Right cardiac atrium (tissue), 5 donors: ENCODE data around the gene CTAGE8. TPM values are rescaled to one million over a fixed set of nuclear protein-coding genes. Genes with fewer than 3 reads are reported as not detected.
"Not testable (repeated sequence)": the region's sequence is repeated elsewhere in the genome, so short reads cannot be mapped to it uniquely, and the experiment has no call there.

Source experiments
- ATAC-seq, 2 donors: fragments of 200-7000 bp; cut with Tn5 transposase; one replicate each; pipeline versions ENCODE4 v1.8.0 to v1.9.1; 2020; ENCODE audit warnings: moderate library complexity in 2 of 2, mild to moderate bottlenecking in 1 of 2
- DNase-seq, 3 donors: peaks; one replicate each; pipeline ENCODE4 v3.0.0-alpha.2; 2020
- H3K27ac ChIP-seq: one replicate; pipeline ENCODE4 v1.5.1; 2013; ENCODE audit warnings: mild to moderate bottlenecking, low read length, control low read depth, moderate library complexity
- H3K27me3 ChIP-seq: one replicate; pipeline ENCODE4 v1.6.1; 2013; ENCODE audit not compliant: control insufficient read depth, insufficient read depth
- H3K4me1 ChIP-seq: one replicate; pipeline ENCODE4 v1.6.1; 2013; ENCODE audit warnings: low read length; ENCODE audit not compliant: control insufficient read depth, insufficient read depth
- H3K4me3 ChIP-seq: one replicate; pipeline ENCODE4 v1.5.1; 2013; ENCODE audit warnings: low read length, control low read depth
- H3K9me3 ChIP-seq: one replicate; pipeline ENCODE4 v1.6.1; 2013; ENCODE audit warnings: low read length; ENCODE audit not compliant: control insufficient read depth
- WGBS: extraction: QIAGEN DNeasy Blood & Tissue Kit; methylation state at CpG from one replicate; pipeline ENCODE4 v1.1.7; 2013; 5-methylcytosine and 5-hydroxymethylcytosine counted together
- intact Hi-C, 4 donors: fragments of 100-400 bp; cut with DNase I; formaldehyde crosslinking; loops; one replicate each; pipeline versions ENCODE4 v1.11.0 to v1.14.0; 2022 to 2023
- polyA plus RNA-seq: library from polyadenylated mRNA; stranded (reverse); fragments of 200-250 nt; gene quantifications from one replicate; pipeline ENCODE4 v1.2.3, GENCODE V29; 2013
- total RNA-seq, 4 donors: library from RNA; stranded (reverse); fragmentation: NEBNext Ultra II Directional; extraction: Animal tissue kit (Norgen Biotek cat#: 25700); gene quantifications; one replicate each; pipeline ENCODE4 v1.2.1, GENCODE V29; 2021
- donor health status: healthy with polysubstance abuse.
- donor health status: DM: no; HTN: yes; CAD: no.
- donor health status: DM: no; HTN: no; CAD: no.
- donor health status: DM: no; HTN: yes; CAD: no; lungs with severe emphysema.
- donor health status: DM: yes; HTN: yes; CAD: no.

The CTAGE8 gene
- total and polyA plus RNA-seq, 5 donors, result 0.14 to 0.91 (median 0.28) TPM

DNA sequence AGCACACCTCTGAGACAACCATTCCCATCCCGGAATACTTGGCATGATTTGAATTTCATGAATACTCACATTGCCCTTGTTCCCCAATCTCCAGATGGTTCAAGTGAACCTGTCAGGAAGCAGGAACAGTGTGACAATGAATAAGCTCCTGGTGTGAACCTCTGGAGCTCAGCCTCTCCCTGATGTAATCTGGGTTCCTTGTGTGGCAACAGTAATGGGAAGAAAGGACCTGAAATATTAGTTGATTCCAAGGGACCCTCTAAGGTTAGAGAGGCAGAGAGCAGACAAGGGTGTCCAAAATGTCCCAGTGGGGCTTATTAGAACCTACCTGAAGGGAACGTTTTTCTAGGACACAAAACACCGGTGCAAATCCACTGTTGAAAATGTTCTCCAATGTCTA lies 13.0 kb downstream of the CTAGE8 start:
- intact Hi-C loops, result no loop called here
- Histone ChIP-seq H3K4me3 (no peak overlapping the region), H3K27ac (no peak overlapping the region), H3K27me3 (no peaks in the 10 kb centered on the region), H3K4me1 (no peaks in the 10 kb centered on the region), H3K9me3 (no peaks in the 10 kb centered on the region)
- no peak for DNase-seq
- WGBS, result 79% methylated on average over 3 of the region's 3 CpGs
- ATAC-seq, result no peak

DNA sequence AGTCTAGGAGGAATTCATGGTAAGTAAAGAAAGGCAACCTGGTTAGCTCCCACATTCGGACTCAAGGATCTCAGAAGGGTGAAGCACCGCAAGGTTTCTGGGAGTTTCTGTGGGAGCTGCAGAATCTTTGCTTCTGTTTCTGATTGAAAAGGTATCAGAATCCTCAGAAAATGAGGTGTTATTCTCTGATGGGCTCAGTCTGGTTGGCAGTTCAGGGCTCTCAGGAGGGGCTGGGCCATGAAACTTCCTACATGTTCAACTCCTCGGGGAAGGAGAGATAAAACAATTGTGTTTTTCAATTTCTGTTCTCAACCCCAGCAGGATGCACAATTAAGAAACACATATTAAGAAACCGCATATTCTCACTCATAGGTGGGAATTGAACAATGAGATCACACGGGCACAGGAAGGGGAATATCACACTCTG lies 13.6 kb downstream of the CTAGE8 start:
- no peaks in the 10 kb centered on the region for H3K9me3 ChIP-seq
- WGBS, result 70% methylated on average over 5 of the region's 5 CpGs
- no peaks in the 10 kb centered on the region for H3K4me1 ChIP-seq
- intact Hi-C loops, result no loop called here
- H3K27ac ChIP-seq, result no peak overlapping the region
- H3K27me3 ChIP-seq, result no peaks in the 10 kb centered on the region
- no peak for ATAC-seq
- no peak for DNase-seq
- H3K4me3 ChIP-seq, result no peak overlapping the region

DNA sequence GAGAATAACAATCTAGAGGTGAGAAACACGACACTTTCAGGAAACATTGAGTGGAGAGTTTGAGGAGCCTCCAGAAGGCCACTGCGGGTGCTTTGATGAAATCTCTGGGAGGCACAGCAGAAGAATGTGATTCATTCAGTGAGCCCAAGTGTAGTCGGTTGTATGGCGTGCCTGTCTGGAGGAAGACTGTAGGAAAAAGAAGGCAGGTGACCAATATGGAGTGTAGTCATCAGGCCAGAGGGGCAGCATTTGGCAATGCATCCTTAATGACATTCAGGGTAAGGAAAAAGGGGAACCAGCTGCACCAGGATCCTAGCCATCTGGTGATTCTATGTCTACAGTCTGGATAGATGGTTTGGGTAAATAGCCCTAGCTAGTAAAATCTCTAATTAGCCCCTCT lies 16.8 kb downstream of the CTAGE8 start:
- H3K27ac ChIP-seq, H3K4me3 ChIP-seq, DNase-seq, ATAC-seq, H3K4me1 ChIP-seq, H3K27me3 ChIP-seq, H3K9me3 ChIP-seq, intact Hi-C loops: not testable (repeated sequence)
- no CpG with 5 or more reads among the region's 4 CpGs for WGBS

DNA sequence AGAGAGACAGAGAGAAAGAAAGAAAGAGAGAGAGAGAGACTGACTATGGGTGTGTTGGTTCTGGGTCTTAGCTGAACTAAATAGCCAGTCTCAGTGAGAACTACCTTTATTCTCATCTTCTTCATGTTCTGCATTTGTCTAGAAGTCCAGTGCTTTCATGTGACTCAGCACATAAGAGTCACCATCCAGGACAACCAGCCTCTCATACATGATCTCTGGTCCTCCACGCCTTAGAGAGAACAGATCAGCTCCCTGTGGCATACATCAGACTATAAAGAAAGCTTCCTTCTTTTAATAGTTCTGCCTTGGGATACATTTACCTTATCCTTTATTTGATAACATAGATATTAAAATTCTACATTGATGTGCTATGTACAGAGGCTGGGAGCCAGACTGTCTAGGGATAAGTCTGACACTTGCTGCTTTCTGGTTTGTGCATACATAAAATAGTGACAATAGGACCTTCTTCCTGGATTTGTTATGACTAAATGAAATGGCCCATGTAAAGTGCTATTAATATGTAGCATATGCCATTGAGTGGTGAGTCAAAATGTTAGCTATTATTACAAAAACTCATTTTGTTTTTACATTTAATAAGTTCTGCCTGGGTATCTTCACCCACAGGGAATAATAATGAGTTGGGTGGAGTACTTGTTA lies 21.3 kb downstream of the CTAGE8 start:
- DNase-seq, H3K27me3 ChIP-seq, ATAC-seq, H3K4me3 ChIP-seq, H3K4me1 ChIP-seq, H3K27ac ChIP-seq, H3K9me3 ChIP-seq, intact Hi-C loops: not testable (repeated sequence)
- no CpG with 5 or more reads among the region's 1 CpG for WGBS

GRCh38 chr7:144246967-144247366 lies 22.1 kb downstream of the CTAGE8 start:
- H3K4me1 ChIP-seq, ATAC-seq, H3K9me3 ChIP-seq, H3K27me3 ChIP-seq, intact Hi-C loops, H3K4me3 ChIP-seq, DNase-seq, H3K27ac ChIP-seq: not testable (repeated sequence)
- no CpG with 5 or more reads among the region's 5 CpGs for WGBS

- intact Hi-C loops, H3K27ac ChIP-seq, H3K27me3 ChIP-seq, ATAC-seq, H3K9me3 ChIP-seq, H3K4me1 ChIP-seq, DNase-seq, H3K4me3 ChIP-seq: not testable (repeated sequence)
- no CpG with 5 or more reads among the region's 2 CpGs for WGBS
These were observed 23.7 kb downstream of the CTAGE8 start for GRCh38 chr7:144245372-144245771.

DNA sequence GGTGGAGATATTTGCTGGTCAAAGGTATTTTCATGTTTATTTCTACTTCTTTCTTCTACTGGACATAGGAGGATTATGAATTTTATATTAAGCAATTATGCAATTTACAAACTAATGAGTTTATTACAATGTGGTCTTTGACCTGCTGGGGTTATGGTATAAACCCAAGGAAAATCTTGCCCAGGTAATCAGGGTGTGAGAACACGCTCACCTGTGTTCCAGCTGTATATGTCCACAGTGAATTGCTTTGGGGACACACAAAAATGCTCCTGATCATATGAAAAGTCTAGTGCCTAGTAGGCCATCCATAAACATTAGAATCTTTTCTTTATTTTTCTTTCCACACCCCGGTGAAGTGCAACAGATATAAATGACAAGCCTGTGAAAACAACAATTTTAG lies 29.7 kb downstream of the CTAGE8 start, which contains the start of gene OR2A42:
Gene OR2A42, minus strand, starts transcription at position 241 of the 400 bp plus-strand sequence. CDS start 6,762 bp downstream, outside the sequence.
- intact Hi-C loops, H3K27me3 ChIP-seq, DNase-seq, H3K27ac ChIP-seq, H3K9me3 ChIP-seq, ATAC-seq, H3K4me3 ChIP-seq, H3K4me1 ChIP-seq: not testable (repeated sequence)
- WGBS, result 100% methylated on average over 1 of the region's 2 CpGs

DNA sequence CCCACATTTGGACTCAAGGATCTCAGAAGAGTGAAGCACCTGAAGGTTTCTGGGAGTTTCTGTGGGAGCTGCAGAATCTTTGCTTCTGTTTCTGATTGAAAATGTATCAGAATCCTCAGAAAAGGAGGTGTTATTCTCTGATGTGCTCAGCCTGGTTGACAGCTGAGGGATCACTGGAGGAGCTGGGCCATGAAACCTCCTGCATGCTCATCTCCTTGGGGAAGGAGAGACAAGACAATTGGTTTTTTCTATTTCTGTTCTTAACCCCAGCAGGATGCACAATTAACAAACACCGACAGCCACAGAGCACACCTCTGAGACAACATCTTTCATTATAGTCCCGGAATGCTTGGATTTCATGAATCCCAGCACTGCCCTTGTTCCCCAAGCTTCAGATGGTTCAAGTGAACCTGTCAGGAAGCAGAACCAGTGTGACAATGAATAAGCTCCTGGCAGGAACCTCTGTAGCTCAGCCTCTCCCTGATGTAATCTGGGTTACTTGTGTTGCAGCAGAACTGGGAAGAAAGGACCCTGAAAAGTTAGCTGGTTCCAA lies 30.5 kb downstream of the CTAGE8 start:
- H3K9me3 ChIP-seq, ATAC-seq, H3K27me3 ChIP-seq, H3K4me3 ChIP-seq, DNase-seq, H3K4me1 ChIP-seq, intact Hi-C loops, H3K27ac ChIP-seq: not testable (repeated sequence)
- whole genome bisulfite sequencing, result 80% methylated on average over 2 of the region's 2 CpGs

GRCh38 chr7:144233039-144233438 lies 36.0 kb downstream of the CTAGE8 start:
- not testable (repeated sequence) for H3K4me1 ChIP-seq

DNA sequence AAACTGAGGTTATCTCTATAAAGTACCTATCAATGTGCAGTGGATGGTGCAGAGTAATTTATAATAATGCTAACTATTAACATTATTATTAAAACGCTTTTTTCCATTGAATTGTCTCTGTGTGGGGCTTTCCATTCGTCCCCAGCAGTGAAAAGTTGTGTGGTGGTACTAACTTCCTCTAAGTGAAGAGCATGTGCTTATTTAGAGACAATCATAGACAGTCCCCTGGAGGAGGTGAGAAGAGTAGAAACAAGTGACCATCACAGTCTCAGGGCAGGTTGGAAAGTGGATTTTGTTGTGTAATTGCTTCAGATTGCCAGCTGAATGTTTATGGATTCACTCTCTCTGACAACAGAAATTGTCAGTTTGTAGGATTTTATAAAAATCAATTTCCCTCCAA lies 38.1 kb downstream of the CTAGE8 start:
- H3K27me3 ChIP-seq, H3K9me3 ChIP-seq, H3K4me1 ChIP-seq, H3K27ac ChIP-seq, intact Hi-C loops, H3K4me3 ChIP-seq, ATAC-seq, DNase-seq: not testable (repeated sequence)
- no CpG with 5 or more reads among the region's 2 CpGs for WGBS

More at GRCh38 chr7:144233039-144233438, 36.0 kb downstream of the CTAGE8 start:
- H3K27ac ChIP-seq, H3K4me3 ChIP-seq, intact Hi-C loops, DNase-seq, ATAC-seq, H3K27me3 ChIP-seq, H3K9me3 ChIP-seq: not testable (repeated sequence)
- 55% methylated on average over 1 of the region's 1 CpG for WGBS

DNA sequence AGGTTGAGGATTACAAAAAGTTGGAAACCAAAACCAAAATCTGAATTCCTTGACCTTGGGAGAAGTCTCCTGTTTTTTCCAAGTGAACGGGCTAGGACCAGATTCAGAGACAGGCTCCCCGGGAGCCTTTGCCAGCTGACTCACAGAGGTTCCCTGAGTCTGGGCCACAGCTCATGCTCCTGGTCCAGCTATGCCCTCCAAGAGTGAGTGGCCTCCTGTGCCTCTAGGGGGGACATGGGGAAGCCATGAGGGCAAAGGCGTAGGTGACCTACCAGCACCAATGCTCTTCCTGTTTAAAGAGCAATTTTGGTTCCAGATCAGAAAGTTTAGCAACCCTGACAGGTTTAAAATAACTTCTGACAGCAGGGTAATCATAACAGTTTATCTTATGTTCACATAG lies 40.3 kb downstream of the CTAGE8 start:
- H3K27ac ChIP-seq, intact Hi-C loops, H3K4me3 ChIP-seq, H3K4me1 ChIP-seq, H3K9me3 ChIP-seq, H3K27me3 ChIP-seq: not testable (repeated sequence)
- DNase-seq (peak in 2 of 3 donors; percentile 18 to 27), ATAC-seq (peak in 1 of 2 donors; percentile 47)
- 92% methylated on average over 1 of the region's 3 CpGs for WGBS
